HepG2 (cell line): Measurements from ENCODE around the gene GNAI2. TPM values are rescaled to one million over a fixed set of nuclear protein-coding genes. Genes with fewer than 3 reads are reported as not detected.
A peak's percentile ranks its signal among the peaks of the same experiment; 100 is the strongest.

Source experiments
- HOXA9 ChIP-seq: sonication (generic); formaldehyde crosslinking; IDR thresholded peaks from 2 replicates; pipeline ENCODE4 v1.8.1; 2022; ENCODE audit warnings: missing genetic modification reagents, mild to moderate bottlenecking, moderate library complexity, borderline replicate concordance
- ONECUT2 ChIP-seq: sonication (generic); formaldehyde crosslinking; IDR thresholded peaks from 2 replicates; pipeline ENCODE4 v1.4.0; 2020; ENCODE audit warnings: missing genetic modification reagents
- PAWR ChIP-seq: sonication (generic); formaldehyde crosslinking; IDR thresholded peaks from 2 replicates; pipeline ENCODE4 v1.4.0; 2020; ENCODE audit warnings: missing genetic modification reagents, mild to moderate bottlenecking, borderline replicate concordance
- RBM39 ChIP-seq: fragments of 200-400 bp; formaldehyde crosslinking; IDR thresholded peaks from one replicate; pipeline ENCODE4 v1.6.1; 2018; ENCODE audit warnings: antibody characterized with exemption, mild to moderate bottlenecking, low read depth, low read length; ENCODE audit not compliant: poor library complexity, severe bottlenecking
- SIX4 ChIP-seq: sonication (generic); formaldehyde crosslinking; IDR thresholded peaks from 2 replicates; pipeline ENCODE4 v1.4.0; 2020; ENCODE audit warnings: missing genetic modification reagents
- TP53 ChIP-seq: sonication (generic); formaldehyde crosslinking; conservative IDR thresholded peaks from 2 replicates; pipeline ENCODE4 v1.4.0; 2020; ENCODE audit warnings: missing genetic modification reagents
- ZNF232 ChIP-seq: sonication (generic); formaldehyde crosslinking; IDR thresholded peaks from 2 replicates; pipeline ENCODE4 v1.4.0; 2020; ENCODE audit warnings: missing genetic modification reagents, borderline replicate concordance
- ZNF441 ChIP-seq: sonication (generic); formaldehyde crosslinking; IDR thresholded peaks from 2 replicates; pipeline ENCODE4 v1.7.0; 2021; ENCODE audit warnings: missing genetic modification reagents, borderline replicate concordance
- ZNF549 ChIP-seq: sonication (generic); formaldehyde crosslinking; IDR thresholded peaks from 2 replicates; pipeline ENCODE4 v1.5.0; 2020; ENCODE audit warnings: missing genetic modification reagents
- ZNF674 ChIP-seq: sonication (generic); formaldehyde crosslinking; IDR thresholded peaks from 2 replicates; pipeline ENCODE4 v1.5.0; 2020; ENCODE audit warnings: low read depth, mild to moderate bottlenecking, missing genetic modification reagents
- ZNF776 ChIP-seq: sonication (generic); formaldehyde crosslinking; IDR thresholded peaks from 2 replicates; pipeline ENCODE4 v1.4.0; 2020; ENCODE audit warnings: mild to moderate bottlenecking, missing genetic modification reagents
- polyA plus RNA-seq, 8 experiments: library from polyadenylated mRNA; depleted of rRNA in 3 of 8; stranded (reverse) in 7 of 8; unstranded in 1 of 8; fragments of >200 nt; fragmentation: Illumina TruSeq in 4 of 8; extraction: Trizol in 4 of 8; gene quantifications; 2 replicates each; pipeline versions ENCODE4 v1.2.1 to v1.2.3, GENCODE V29; 2011 to 2016; ENCODE audit warnings: low read depth in 4 of 8, missing spikeins in 1 of 8, mixed read lengths in 1 of 8; ENCODE audit not compliant: insufficient read depth in 1 of 8
- total RNA-seq, 5 experiments: library from RNA; depleted of rRNA; stranded (reverse); fragments of >200 nt; fragmentation: Illumina TruSeq; extraction: Trizol; gene quantifications; 2 replicates each; pipeline ENCODE4 v1.2.3, GENCODE V29; 2016; ENCODE audit warnings: low read depth in 1 of 5
- TF ChIP-seq, protein P1 (sequence below): sonication (generic); formaldehyde crosslinking; conservative IDR thresholded peaks from 2 replicates; pipeline ENCODE4 v1.8.1; 2023; ENCODE audit warnings: missing genetic modification reagents
- TF ChIP-seq, protein P2 (sequence below): sonication (generic); formaldehyde crosslinking; IDR thresholded peaks from 2 replicates; pipeline ENCODE4 v1.5.1; 2020; ENCODE audit warnings: mild to moderate bottlenecking, missing genetic modification reagents, borderline replicate concordance
- TF ChIP-seq, protein P3 (sequence below): sonication (generic); formaldehyde crosslinking; IDR thresholded peaks from 2 replicates; pipeline ENCODE4 v1.4.0; 2020; ENCODE audit warnings: mild to moderate bottlenecking, low read depth, missing genetic modification reagents
- TF ChIP-seq, protein P4 (sequence below): sonication (generic); formaldehyde crosslinking; IDR thresholded peaks from 2 replicates; pipeline ENCODE4 v1.5.1; 2020; ENCODE audit warnings: mild to moderate bottlenecking, missing genetic modification reagents, borderline replicate concordance

Gene GNAI2
- total and polyA plus RNA-seq, 2 of the 13 experiments (the other 11 are each of a cell fraction or from before 2014, with no cell fraction given), result 51.1 to 66.2 TPM

DNA sequence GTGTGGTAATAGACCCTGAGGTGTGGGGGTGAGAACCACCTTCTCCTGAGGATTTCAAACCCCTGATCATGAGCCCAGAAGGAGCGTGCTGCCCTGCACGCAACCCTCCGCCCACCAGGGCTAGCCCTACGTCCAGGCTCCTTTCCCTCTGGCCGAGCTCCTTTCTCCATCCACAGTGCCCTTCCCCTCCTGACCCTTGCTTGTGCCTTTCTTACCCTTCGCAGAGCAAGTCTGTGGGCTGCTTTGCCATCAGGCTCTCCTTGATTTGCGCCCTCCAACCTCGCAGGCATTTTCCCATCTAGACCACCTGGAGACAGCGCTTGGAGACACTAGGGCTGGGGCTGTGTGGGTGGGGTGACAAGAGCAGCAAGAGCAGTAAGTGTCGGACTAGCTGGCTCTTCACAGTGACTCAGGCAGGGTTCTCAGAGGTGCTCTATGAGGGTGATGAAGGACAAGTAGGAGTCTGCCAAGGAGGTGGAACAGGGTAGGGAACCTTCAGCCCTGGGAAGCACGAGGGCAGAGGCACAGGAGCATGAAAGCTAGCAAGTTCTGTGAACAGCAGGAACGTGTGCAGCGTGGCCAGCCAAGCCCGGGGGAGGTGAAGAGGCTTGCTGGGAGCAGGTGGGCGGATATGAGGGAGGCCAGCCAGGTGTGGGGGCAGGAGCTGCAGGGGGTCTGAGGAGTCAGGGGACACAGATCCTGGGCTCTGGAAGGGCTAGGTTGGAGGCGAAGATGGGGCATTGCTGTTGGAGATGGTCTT is 33.5 kb upstream of the GNAI2 start (continued):
- TF ChIP-seq ZNF776 (CRISPR knock-in tag), result no peak; the same call in 1 of the 2 replicates
- no peak for TF ChIP-seq SIX4 (CRISPR knock-in tag)
- TF ChIP-seq, protein P1, sequence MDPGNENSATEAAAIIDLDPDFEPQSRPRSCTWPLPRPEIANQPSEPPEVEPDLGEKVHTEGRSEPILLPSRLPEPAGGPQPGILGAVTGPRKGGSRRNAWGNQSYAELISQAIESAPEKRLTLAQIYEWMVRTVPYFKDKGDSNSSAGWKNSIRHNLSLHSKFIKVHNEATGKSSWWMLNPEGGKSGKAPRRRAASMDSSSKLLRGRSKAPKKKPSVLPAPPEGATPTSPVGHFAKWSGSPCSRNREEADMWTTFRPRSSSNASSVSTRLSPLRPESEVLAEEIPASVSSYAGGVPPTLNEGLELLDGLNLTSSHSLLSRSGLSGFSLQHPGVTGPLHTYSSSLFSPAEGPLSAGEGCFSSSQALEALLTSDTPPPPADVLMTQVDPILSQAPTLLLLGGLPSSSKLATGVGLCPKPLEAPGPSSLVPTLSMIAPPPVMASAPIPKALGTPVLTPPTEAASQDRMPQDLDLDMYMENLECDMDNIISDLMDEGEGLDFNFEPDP, result 0 out of 2 replicates have a peak, but pooled peaks have one; percentile 85
- TF ChIP-seq, protein P2, sequence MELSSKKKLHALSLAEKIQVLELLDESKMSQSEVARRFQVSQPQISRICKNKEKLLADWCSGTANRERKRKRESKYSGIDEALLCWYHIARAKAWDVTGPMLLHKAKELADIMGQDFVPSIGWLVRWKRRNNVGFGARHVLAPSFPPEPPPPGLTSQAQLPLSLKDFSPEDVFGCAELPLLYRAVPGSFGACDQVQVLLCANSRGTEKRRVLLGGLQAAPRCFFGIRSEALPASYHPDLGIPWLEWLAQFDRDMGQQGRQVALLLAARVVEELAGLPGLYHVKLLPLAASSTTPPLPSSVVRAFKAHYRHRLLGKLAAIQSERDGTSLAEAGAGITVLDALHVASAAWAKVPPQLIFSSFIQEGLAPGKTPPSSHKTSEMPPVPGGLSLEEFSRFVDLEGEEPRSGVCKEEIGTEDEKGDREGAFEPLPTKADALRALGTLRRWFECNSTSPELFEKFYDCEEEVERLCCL (CRISPR knock-in tag), result no peak
- TF ChIP-seq ZNF232, result 0 out of 2 replicates have a peak, but pooled peaks have one; percentile 1
- no peak for TF ChIP-seq PAWR
- TF ChIP-seq ONECUT2 (CRISPR knock-in tag), result no peak
- no peak for TF ChIP-seq TP53 (CRISPR knock-in tag)
- no peak for TF ChIP-seq ZNF674 (CRISPR knock-in tag)
- 0 out of 2 replicates have a peak, but pooled peaks have one; percentile 22 for TF ChIP-seq ZNF441 (CRISPR knock-in tag)
- no peak for TF ChIP-seq ZNF549 (CRISPR knock-in tag)
- TF ChIP-seq, protein P3, sequence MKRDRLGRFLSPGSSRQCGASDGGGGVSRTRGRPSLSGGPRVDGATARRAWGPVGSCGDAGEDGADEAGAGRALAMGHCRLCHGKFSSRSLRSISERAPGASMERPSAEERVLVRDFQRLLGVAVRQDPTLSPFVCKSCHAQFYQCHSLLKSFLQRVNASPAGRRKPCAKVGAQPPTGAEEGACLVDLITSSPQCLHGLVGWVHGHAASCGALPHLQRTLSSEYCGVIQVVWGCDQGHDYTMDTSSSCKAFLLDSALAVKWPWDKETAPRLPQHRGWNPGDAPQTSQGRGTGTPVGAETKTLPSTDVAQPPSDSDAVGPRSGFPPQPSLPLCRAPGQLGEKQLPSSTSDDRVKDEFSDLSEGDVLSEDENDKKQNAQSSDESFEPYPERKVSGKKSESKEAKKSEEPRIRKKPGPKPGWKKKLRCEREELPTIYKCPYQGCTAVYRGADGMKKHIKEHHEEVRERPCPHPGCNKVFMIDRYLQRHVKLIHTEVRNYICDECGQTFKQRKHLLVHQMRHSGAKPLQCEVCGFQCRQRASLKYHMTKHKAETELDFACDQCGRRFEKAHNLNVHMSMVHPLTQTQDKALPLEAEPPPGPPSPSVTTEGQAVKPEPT (CRISPR knock-in tag), result no peak
- no peak for TF ChIP-seq HOXA9 (CRISPR knock-in tag)
- TF ChIP-seq, protein P4, sequence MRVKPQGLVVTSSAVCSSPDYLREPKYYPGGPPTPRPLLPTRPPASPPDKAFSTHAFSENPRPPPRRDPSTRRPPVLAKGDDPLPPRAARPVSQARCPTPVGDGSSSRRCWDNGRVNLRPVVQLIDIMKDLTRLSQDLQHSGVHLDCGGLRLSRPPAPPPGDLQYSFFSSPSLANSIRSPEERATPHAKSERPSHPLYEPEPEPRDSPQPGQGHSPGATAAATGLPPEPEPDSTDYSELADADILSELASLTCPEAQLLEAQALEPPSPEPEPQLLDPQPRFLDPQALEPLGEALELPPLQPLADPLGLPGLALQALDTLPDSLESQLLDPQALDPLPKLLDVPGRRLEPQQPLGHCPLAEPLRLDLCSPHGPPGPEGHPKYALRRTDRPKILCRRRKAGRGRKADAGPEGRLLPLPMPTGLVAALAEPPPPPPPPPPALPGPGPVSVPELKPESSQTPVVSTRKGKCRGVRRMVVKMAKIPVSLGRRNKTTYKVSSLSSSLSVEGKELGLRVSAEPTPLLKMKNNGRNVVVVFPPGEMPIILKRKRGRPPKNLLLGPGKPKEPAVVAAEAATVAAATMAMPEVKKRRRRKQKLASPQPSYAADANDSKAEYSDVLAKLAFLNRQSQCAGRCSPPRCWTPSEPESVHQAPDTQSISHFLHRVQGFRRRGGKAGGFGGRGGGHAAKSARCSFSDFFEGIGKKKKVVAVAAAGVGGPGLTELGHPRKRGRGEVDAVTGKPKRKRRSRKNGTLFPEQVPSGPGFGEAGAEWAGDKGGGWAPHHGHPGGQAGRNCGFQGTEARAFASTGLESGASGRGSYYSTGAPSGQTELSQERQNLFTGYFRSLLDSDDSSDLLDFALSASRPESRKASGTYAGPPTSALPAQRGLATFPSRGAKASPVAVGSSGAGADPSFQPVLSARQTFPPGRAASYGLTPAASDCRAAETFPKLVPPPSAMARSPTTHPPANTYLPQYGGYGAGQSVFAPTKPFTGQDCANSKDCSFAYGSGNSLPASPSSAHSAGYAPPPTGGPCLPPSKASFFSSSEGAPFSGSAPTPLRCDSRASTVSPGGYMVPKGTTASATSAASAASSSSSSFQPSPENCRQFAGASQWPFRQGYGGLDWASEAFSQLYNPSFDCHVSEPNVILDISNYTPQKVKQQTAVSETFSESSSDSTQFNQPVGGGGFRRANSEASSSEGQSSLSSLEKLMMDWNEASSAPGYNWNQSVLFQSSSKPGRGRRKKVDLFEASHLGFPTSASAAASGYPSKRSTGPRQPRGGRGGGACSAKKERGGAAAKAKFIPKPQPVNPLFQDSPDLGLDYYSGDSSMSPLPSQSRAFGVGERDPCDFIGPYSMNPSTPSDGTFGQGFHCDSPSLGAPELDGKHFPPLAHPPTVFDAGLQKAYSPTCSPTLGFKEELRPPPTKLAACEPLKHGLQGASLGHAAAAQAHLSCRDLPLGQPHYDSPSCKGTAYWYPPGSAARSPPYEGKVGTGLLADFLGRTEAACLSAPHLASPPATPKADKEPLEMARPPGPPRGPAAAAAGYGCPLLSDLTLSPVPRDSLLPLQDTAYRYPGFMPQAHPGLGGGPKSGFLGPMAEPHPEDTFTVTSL, result no peak
- peak; percentile 9 for TF ChIP-seq RBM39
